Peyer's patch (tissue), 4 donors: ENCODE data around the gene VHLL. TPM values are rescaled to one million over a fixed set of nuclear protein-coding genes. Genes with fewer than 3 reads are reported as not detected.

ENCODE experiments used
- DNase-seq, 3 donors: peaks; one replicate each; pipeline ENCODE4 v3.0.0-alpha.2; 2017 to 2019
- H3K27ac ChIP-seq, 4 donors: fragments of 200-600 bp; sonication (generic); one replicate each; pipeline ENCODE4 v1.5.1; 2016 to 2019
- H3K27me3 ChIP-seq, 2 donors: fragments of 200-600 bp; sonication (generic); one replicate each; pipeline ENCODE4 v1.5.1; 2019
- H3K36me3 ChIP-seq, 3 donors: fragments of 200-600 bp; sonication (generic); one replicate each; pipeline ENCODE4 v1.5.1; 2016 to 2019
- H3K4me1 ChIP-seq, 4 donors: fragments of 200-600 bp; sonication (generic); one replicate each; pipeline ENCODE4 v1.5.1; 2016 to 2019
- H3K4me3 ChIP-seq, 4 donors: fragments of 200-600 bp; sonication (generic); 1 replicate in 3 of 4; 2 replicates in 1 of 4; pipeline ENCODE4 v1.5.1; 2016 to 2019; ENCODE audit warnings: mild to moderate bottlenecking in 1 of 4
- H3K9me3 ChIP-seq, 4 donors: fragments of 200-600 bp; sonication (generic); one replicate each; pipeline ENCODE4 v1.5.1; 2016 to 2019; ENCODE audit warnings: mild to moderate bottlenecking in 1 of 4
- POLR2A ChIP-seq, 2 donors: fragments of 450-650 bp; IDR thresholded peaks; one replicate each; pipeline ENCODE4 v1.5.1; 2017; ENCODE audit warnings: antibody characterized with exemption in 2 of 2, mild to moderate bottlenecking in 2 of 2, moderate library complexity in 2 of 2
- total RNA-seq, 4 donors: library from RNA; depleted of rRNA; stranded (reverse); fragments of >200 nt; gene quantifications; one replicate each; pipeline ENCODE4 v1.1.0, GENCODE V29; 2016
- TF ChIP-seq, protein P1 (sequence below), 6 experiments: fragments of 450-650 bp in 4 of 6; fragments of 200-600 bp in 2 of 6; sonication (generic) in 1 of 6; IDR thresholded peaks; one replicate each; pipeline ENCODE4 v1.5.1; 2017 to 2019; ENCODE audit warnings: antibody characterized with exemption in 6 of 6, mild to moderate bottlenecking in 3 of 6, moderate library complexity in 1 of 6

VHLL gene
- total RNA-seq, 4 donors from 2014 or later = not detected

GRCh38 chr1:156286061-156286460, 13.0 kb downstream of the VHLL start:
- Histone ChIP-seq H3K27ac (no peak overlapping the region), H3K9me3 (no peaks in the 10 kb centered on the region), H3K4me1 (peaks cover 0 to 23% (median 4%) of the 10 kb centered on the region in 4 donors), H3K27me3 (no peaks in the 10 kb centered on the region), H3K36me3 (peaks cover 0 to 7% (median 0%) of the 10 kb centered on the region in 3 donors), H3K4me3 (no peak overlapping the region)
- TF ChIP-seq POLR2A (IDR thresholded peaks at IDR 0.05) = no peak
- TF ChIP-seq, protein P1, sequence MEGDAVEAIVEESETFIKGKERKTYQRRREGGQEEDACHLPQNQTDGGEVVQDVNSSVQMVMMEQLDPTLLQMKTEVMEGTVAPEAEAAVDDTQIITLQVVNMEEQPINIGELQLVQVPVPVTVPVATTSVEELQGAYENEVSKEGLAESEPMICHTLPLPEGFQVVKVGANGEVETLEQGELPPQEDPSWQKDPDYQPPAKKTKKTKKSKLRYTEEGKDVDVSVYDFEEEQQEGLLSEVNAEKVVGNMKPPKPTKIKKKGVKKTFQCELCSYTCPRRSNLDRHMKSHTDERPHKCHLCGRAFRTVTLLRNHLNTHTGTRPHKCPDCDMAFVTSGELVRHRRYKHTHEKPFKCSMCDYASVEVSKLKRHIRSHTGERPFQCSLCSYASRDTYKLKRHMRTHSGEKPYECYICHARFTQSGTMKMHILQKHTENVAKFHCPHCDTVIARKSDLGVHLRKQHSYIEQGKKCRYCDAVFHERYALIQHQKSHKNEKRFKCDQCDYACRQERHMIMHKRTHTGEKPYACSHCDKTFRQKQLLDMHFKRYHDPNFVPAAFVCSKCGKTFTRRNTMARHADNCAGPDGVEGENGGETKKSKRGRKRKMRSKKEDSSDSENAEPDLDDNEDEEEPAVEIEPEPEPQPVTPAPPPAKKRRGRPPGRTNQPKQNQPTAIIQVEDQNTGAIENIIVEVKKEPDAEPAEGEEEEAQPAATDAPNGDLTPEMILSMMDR (IDR thresholded peaks at IDR 0.05) = no peak
- no peak for DNase-seq

GRCh38 chr1:156285437-156285836, 13.7 kb downstream of the VHLL start:
- Histone ChIP-seq H3K27me3 (no peaks in the 10 kb centered on the region), H3K4me1 (peaks cover 0 to 27% (median 4%) of the 10 kb centered on the region in 4 donors), H3K27ac (no peak overlapping the region), H3K9me3 (no peaks in the 10 kb centered on the region), H3K4me3 (no peak overlapping the region), H3K36me3 (peaks cover 0 to 7% (median 0%) of the 10 kb centered on the region in 3 donors)
- TF ChIP-seq POLR2A (IDR thresholded peaks at IDR 0.05) = no peak
- TF ChIP-seq, protein P1 (IDR thresholded peaks at IDR 0.05) = no peak
- DNase-seq = no peak

DNA sequence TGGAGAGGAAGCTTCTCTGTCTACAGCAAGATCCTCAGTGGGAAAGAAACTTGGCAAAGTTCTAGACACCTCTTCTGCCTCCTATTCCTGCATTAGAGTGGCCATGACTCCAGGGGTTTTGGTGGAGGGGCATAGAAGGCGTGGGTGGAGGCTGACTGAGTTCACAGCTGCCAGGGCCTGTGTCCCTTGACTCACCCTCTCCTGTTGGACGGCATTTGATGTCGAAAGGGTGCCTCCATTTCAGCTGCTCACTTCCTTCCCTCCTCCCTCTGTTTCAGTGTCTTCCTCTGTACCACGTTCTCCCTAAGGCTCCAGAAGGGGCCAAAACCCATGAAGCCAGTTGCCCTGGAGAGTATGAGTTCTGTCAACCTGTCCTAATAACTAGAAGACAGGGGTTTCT, 14.3 kb downstream of the VHLL start:
- H3K27ac ChIP-seq = no peak overlapping the region
- H3K36me3 ChIP-seq = peaks cover 0 to 7% (median 0%) of the 10 kb centered on the region in 3 donors
- DNase-seq = no peak
- H3K9me3 ChIP-seq = no peaks in the 10 kb centered on the region
- no peaks in the 10 kb centered on the region for H3K27me3 ChIP-seq
- H3K4me3 ChIP-seq = no peak overlapping the region
- H3K4me1 ChIP-seq = peaks cover 0 to 33% (median 4%) of the 10 kb centered on the region in 4 donors
- no peak for TF ChIP-seq POLR2A (IDR thresholded peaks at IDR 0.05)
- TF ChIP-seq, protein P1 (IDR thresholded peaks at IDR 0.05) = no peak

GRCh38 chr1:156284112-156284511, 15.0 kb downstream of the VHLL start, which contains the start of gene TMEM79:
TSS of gene TMEM79 (plus strand) at chr1:156284325. CDS start at chr1:156285227, 902 bp downstream.
- DNase-seq = no peak
- peaks cover 0 to 33% (median 4%) of the 10 kb centered on the region in 4 donors for H3K4me1 ChIP-seq
- H3K27me3 ChIP-seq = no peaks in the 10 kb centered on the region
- peak within 1 kb of the TSS; percentile 91 to 93 (median 93) for H3K27ac ChIP-seq
- H3K4me3 ChIP-seq = peak within 1 kb of the TSS; percentile 68 to 92 (median 80)
- no peak for TF ChIP-seq POLR2A (IDR thresholded peaks at IDR 0.05)
- no peaks in the 10 kb centered on the region for H3K9me3 ChIP-seq
- H3K36me3 ChIP-seq = peaks cover 0 to 7% (median 0%) of the 10 kb centered on the region in 3 donors

GRCh38 chr1:156283521-156283920, 15.6 kb downstream of the VHLL start:
- no peak overlapping the region for H3K27ac ChIP-seq
- no peaks in the 10 kb centered on the region for H3K27me3 ChIP-seq
- peaks cover 0 to 12% (median 0%) of the 10 kb centered on the region in 3 donors for H3K36me3 ChIP-seq
- H3K4me3 ChIP-seq = peak overlapping the region; percentile 68 to 92 (median 80)
- TF ChIP-seq, protein P1 (IDR thresholded peaks at IDR 0.05) = no peak
- no peak for TF ChIP-seq POLR2A (IDR thresholded peaks at IDR 0.05)
- peaks cover 0 to 33% (median 4%) of the 10 kb centered on the region in 4 donors for H3K4me1 ChIP-seq
- no peaks in the 10 kb centered on the region for H3K9me3 ChIP-seq
- DNase-seq = no peak

DNA sequence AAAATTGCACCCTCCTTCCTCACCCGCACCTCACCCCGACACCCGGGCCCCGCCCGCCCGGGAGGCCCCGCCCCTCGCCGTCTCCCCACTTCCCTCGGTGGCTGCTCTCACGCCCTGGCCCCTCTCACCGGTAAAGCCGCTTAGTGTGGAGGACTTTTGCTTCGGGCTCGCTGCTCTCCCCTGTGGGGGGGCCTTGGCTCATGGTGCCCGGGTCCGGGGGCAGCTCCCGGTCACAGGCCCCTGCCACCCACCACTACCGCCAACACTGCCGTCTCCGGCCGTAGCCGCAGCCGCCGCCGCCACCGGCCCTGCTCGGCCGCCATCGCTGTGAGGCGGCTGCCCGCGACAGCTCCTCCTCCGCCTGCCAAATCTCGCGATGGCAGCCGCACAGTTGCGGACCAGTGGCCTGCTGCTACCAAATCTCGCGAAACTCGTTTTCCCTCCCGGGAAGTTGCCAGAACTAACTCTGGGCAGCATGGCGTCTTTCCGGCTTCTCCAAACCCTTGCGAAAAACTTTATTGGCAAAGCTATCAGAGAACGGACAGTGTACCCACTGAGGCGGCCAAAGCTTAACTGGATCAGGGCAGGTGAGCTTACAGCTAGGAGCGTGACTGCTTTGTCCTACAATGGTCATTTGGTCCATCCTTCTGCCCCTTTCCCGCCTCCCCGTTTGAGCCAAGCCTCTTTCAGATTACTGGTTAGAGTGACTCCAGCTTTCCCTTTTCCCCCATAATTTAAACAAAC, 16.5 kb downstream of the VHLL start, which contains the start of gene SMG5:
Gene SMG5, minus strand, starts transcription at position 347 of the 744 bp plus-strand sequence. Its CDS starts 145 bp downstream, at position 202.
- peak within 1 kb of the TSS; percentile 68 to 92 (median 80) for H3K4me3 ChIP-seq
- no peaks in the 10 kb centered on the region for H3K9me3 ChIP-seq
- peak; percentile 95 to 98 (median 95) for DNase-seq
- H3K27me3 ChIP-seq = no peaks in the 10 kb centered on the region
- H3K27ac ChIP-seq = peak within 1 kb of the TSS; percentile 91 to 93 (median 93)
- H3K4me1 ChIP-seq = peaks cover 0 to 33% (median 4%) of the 10 kb centered on the region in 4 donors
- TF ChIP-seq, protein P1 (IDR thresholded peaks at IDR 0.05) = no peak
- TF ChIP-seq POLR2A (IDR thresholded peaks at IDR 0.05) = peak; percentile 91 to 93
- peaks cover 0 to 21% (median 0%) of the 10 kb centered on the region in 3 donors for H3K36me3 ChIP-seq
